Measurements from ENCODE around the gene TRAF6. TPM values are rescaled to one million over a fixed set of nuclear protein-coding genes. Genes with fewer than 3 reads are reported as not detected.

TRAF6 gene
- total and polyA plus RNA-seq, 2 donors (not counting 3 experiments of a cell fraction or from before 2014, with no cell fraction given) = 6.0 to 14.2 TPM

DNA sequence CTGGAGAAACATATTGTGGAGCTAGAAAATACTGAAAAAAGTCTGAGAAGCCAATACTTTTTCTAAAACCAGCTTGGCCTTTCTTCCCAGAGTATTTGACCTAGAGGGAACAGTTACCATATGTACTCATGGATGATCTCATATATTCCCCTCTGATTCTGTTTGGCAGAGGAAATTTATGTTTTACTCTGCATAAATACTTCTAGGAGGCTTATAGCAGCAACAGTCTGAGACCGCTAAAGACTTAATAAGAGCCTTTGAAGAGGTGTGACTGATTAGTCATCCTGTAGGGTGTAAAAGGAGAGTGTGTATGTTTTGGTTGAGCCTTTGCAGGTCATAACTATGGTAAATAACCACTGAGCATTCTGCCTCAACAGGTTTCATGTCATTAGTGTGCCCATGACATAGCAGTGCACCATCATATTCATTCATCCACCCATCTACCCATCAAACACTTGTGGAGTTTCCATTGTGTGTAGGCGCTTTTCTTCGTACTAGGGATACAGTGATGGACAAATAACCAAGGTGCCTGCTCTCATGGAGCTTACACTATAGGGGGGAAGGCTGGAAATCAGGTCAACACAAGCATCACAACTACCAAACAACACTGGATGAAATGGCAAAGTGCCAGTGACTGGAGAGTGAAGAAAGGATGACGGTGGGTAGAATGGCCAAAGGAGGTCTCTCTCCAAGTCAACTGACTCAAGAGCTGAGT, 44.5 kb downstream of the TRAF6 start:
- FAIRE-seq = no peak
- intact Hi-C loops (cut with micrococcal nuclease) (no loop called here), dilution Hi-C loops (cut with MboI; ENCODE audit: extremely low pct_ligation_motif_present, low sequenced_read_pairs) (no loop called here)
- H3K9me1 ChIP-seq (replicated peaks; ENCODE audit: control insufficient read depth, extremely low read depth, insufficient read depth, low read length) = no peaks in the 10 kb centered on the region
- H3K4me1 ChIP-seq (ENCODE audit: control insufficient read depth, extremely low read depth, insufficient read depth, low read length) = no peaks in the 10 kb centered on the region
- no peaks in the 10 kb centered on the region for H4K20me1 ChIP-seq (replicated peaks; ENCODE audit: control insufficient read depth, extremely low read depth, insufficient read depth, low read length)
- H3K9ac ChIP-seq (replicated peaks; ENCODE audit: extremely low read depth, insufficient read depth, low read length) = no peak overlapping the region
- no peak overlapping the region for H2AFZ ChIP-seq (ENCODE audit: low read depth, low read length)
- H3K27ac ChIP-seq (ENCODE audit: insufficient read depth, low read depth, low read length) = no peak overlapping the region
- ChIA-PET CTCF (interaction anchor here (1.0 kb wide), 1 partner anchor 10 kb away, joined by 3 read pairs; no protein-coding TSS in a partner anchor), POLR2A (no interaction called here)
- no peaks in the 10 kb centered on the region for H3K9me3 ChIP-seq (replicated peaks; ENCODE audit: control insufficient read depth, insufficient read depth, low read length)
- no peak overlapping the region for H3K4me2 ChIP-seq (ENCODE audit: insufficient read depth, low read length)
- no peaks in the 10 kb centered on the region for H3K36me3 ChIP-seq (ENCODE audit: control insufficient read depth in 2 of 2, extremely low read depth in 1 of 2, insufficient read depth in 2 of 2, low read length in 2 of 2)
- no peak for DNase-seq (ENCODE audit: low read depth, low spot score)
- no peak for TF ChIP-seq MYC (IDR thresholded peaks at IDR 0.05; ENCODE audit: low read depth, low read length)
- no peak for TF ChIP-seq GATA2 (IDR thresholded peaks at IDR 0.05; ENCODE audit: insufficient read depth, insufficient read length, low read depth, low read length)
- no peak for TF ChIP-seq JUN (IDR thresholded peaks at IDR 0.05; ENCODE audit: borderline replicate concordance, insufficient read depth, insufficient read length, low read depth)
- no peak for TF ChIP-seq POLR2AphosphoS5 (IDR thresholded peaks at IDR 0.05; ENCODE audit: insufficient read depth, low read depth, low read length)
- no peak for TF ChIP-seq FOS (IDR thresholded peaks at IDR 0.05; ENCODE audit: borderline replicate concordance, insufficient read depth, low read length)
- TF ChIP-seq, protein P1, sequence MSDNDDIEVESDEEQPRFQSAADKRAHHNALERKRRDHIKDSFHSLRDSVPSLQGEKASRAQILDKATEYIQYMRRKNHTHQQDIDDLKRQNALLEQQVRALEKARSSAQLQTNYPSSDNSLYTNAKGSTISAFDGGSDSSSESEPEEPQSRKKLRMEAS (IDR thresholded peaks at IDR 0.05; ENCODE audit: insufficient read depth, insufficient read length) = no peak
- TF ChIP-seq, protein P2, sequence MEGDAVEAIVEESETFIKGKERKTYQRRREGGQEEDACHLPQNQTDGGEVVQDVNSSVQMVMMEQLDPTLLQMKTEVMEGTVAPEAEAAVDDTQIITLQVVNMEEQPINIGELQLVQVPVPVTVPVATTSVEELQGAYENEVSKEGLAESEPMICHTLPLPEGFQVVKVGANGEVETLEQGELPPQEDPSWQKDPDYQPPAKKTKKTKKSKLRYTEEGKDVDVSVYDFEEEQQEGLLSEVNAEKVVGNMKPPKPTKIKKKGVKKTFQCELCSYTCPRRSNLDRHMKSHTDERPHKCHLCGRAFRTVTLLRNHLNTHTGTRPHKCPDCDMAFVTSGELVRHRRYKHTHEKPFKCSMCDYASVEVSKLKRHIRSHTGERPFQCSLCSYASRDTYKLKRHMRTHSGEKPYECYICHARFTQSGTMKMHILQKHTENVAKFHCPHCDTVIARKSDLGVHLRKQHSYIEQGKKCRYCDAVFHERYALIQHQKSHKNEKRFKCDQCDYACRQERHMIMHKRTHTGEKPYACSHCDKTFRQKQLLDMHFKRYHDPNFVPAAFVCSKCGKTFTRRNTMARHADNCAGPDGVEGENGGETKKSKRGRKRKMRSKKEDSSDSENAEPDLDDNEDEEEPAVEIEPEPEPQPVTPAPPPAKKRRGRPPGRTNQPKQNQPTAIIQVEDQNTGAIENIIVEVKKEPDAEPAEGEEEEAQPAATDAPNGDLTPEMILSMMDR (IDR thresholded peaks at IDR 0.05; ENCODE audit: extremely low read depth in 1 of 2, insufficient read depth in 1 of 2, low read depth in 1 of 2, low read length in 2 of 2) = no peak
- no peak for TF ChIP-seq EZH2 (IDR thresholded peaks at IDR 0.05; ENCODE audit: borderline replicate concordance, low read depth, low read length, severe bottlenecking)
- TF ChIP-seq POLR2A (IDR thresholded peaks at IDR 0.05; ENCODE audit: low read depth, low read length) = no peak
- no peak overlapping the region for H3K4me3 ChIP-seq (replicated peaks in 1 of 3; ENCODE audit: insufficient read depth in 1 of 3, low read depth in 1 of 3, low read length in 3 of 3)
- H3K79me2 ChIP-seq (ENCODE audit: control insufficient read depth, insufficient read depth, low read length) = no peaks in the 10 kb centered on the region
- H3K27me3 ChIP-seq (ENCODE audit: control insufficient read depth in 2 of 2, insufficient read depth in 2 of 2, low read length in 2 of 2) = no peaks in the 10 kb centered on the region
- BruUV-seq (replicated peaks) = no TSS peak
